Vagina (tissue), 2 donors: ENCODE measurements around the gene MID1. TPM values are rescaled to one million over a fixed set of nuclear protein-coding genes. Genes with fewer than 3 reads are reported as not detected.

Source experiments
- DNase-seq, 2 donors: peaks; one replicate each; pipeline ENCODE4 v3.0.0-alpha.2; 2017; ENCODE audit errors: extremely low spot score in 2 of 2
- H3K27ac ChIP-seq: fragments of 200-600 bp; sonication (generic); one replicate; pipeline ENCODE4 v1.5.1; 2019
- H3K27me3 ChIP-seq: fragments of 200-600 bp; sonication (generic); one replicate; pipeline ENCODE4 v1.5.1; 2019
- H3K36me3 ChIP-seq, 2 donors: fragments of 200-600 bp; sonication (generic); one replicate each; pipeline ENCODE4 v1.5.1; 2017 to 2019
- H3K4me1 ChIP-seq: fragments of 200-600 bp; sonication (generic); one replicate; pipeline ENCODE4 v1.5.1; 2019
- H3K4me3 ChIP-seq, 2 donors: fragments of 200-600 bp; sonication (generic); 1 replicate in 1 of 2; 2 replicates in 1 of 2; pipeline ENCODE4 v1.5.1; 2016 to 2019
- H3K9me3 ChIP-seq: fragments of 200-600 bp; sonication (generic); one replicate; pipeline ENCODE4 v1.5.1; 2019
- POLR2A ChIP-seq, 2 donors: fragments of 450-650 bp; IDR thresholded peaks; one replicate each; pipeline ENCODE4 v1.6.1; 2017; ENCODE audit warnings: antibody characterized with exemption in 2 of 2, mild to moderate bottlenecking in 2 of 2, moderate library complexity in 2 of 2
- POLR2AphosphoS5 ChIP-seq, 2 donors: sonication (generic); formaldehyde crosslinking; IDR thresholded peaks; one replicate each; pipeline ENCODE4 v1.9.0; 2017; ENCODE audit warnings: antibody characterized with exemption in 2 of 2, mild to moderate bottlenecking in 2 of 2, low read depth in 1 of 2; ENCODE audit not compliant: insufficient read depth in 1 of 2
- intact Hi-C: fragments of 100-400 bp; cut with DNase I; formaldehyde crosslinking; loops from one replicate; pipeline ENCODE4 v1.15.1; 2023
- total RNA-seq: library from RNA; depleted of rRNA; stranded (reverse); fragments of >200 nt; gene quantifications from one replicate; pipeline ENCODE4 v1.2.3, GENCODE V29; 2016
- TF ChIP-seq, protein P1 (sequence below), 3 experiments: fragments of 450-650 bp in 2 of 3; fragments of 200-600 bp in 1 of 3; sonication (generic) in 1 of 3; IDR thresholded peaks; one replicate each; pipeline ENCODE4 v1.5.1; 2017 to 2019; ENCODE audit warnings: antibody characterized with exemption in 3 of 3, mild to moderate bottlenecking in 2 of 3, moderate library complexity in 2 of 3

The MID1 gene
- total RNA-seq, 1 donor from 2014 or later: 16.2 TPM

DNA sequence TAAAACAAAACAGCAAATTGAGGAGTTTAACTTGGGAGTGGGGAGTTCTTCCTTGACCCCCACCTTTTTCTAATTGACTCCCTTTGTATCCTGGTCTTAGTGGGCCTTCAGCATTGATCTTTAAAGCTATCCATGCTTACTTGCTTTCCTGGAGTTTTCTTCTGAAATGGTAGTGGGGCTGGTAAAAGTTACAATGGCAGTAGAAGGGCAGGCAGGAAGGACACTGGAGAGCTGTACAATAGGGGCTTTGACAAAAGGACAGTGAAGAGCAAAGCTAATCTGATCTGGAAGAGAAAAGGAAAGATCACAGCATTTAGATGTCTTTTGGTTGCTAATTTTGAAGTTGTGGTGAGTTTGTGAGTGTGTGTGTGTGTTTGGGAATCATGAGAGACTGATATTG lies 111.5 kb downstream of the MID1 start:
- DNase-seq: no peak

DNA sequence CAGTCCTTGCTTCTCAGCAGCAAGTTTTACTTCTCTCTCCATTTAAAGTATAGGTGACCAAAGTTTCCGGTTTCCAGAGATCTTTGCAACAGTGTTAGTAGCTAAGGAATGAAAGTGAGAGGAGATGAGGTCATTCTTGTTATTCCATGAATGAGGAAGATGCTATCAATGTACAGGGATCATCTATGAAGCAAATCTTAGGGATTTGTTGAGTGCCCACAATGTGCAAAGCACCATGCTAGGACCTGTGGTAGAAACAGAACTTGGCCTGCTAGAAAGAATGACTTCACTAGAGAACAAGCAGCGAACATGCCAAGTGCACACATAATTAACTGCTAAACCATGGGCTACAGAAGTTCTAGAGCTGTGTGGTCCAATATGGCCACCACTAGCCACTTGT lies 112.5 kb downstream of the MID1 start:
- H3K27ac ChIP-seq: no peak overlapping the region
- TF ChIP-seq POLR2A (IDR thresholded peaks at IDR 0.05): no peak
- no peak for TF ChIP-seq POLR2AphosphoS5 (IDR thresholded peaks at IDR 0.05; ENCODE audit: insufficient read depth in 1 of 2, low read depth in 1 of 2)
- TF ChIP-seq, protein P1, sequence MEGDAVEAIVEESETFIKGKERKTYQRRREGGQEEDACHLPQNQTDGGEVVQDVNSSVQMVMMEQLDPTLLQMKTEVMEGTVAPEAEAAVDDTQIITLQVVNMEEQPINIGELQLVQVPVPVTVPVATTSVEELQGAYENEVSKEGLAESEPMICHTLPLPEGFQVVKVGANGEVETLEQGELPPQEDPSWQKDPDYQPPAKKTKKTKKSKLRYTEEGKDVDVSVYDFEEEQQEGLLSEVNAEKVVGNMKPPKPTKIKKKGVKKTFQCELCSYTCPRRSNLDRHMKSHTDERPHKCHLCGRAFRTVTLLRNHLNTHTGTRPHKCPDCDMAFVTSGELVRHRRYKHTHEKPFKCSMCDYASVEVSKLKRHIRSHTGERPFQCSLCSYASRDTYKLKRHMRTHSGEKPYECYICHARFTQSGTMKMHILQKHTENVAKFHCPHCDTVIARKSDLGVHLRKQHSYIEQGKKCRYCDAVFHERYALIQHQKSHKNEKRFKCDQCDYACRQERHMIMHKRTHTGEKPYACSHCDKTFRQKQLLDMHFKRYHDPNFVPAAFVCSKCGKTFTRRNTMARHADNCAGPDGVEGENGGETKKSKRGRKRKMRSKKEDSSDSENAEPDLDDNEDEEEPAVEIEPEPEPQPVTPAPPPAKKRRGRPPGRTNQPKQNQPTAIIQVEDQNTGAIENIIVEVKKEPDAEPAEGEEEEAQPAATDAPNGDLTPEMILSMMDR (IDR thresholded peaks at IDR 0.05): no peak
- intact Hi-C loops: no loop called here

More for the DNA sequence above, 111.5 kb downstream of the MID1 start:
- H3K4me1 ChIP-seq: no peaks in the 10 kb centered on the region
- H3K27ac ChIP-seq: no peak overlapping the region
- H3K36me3 ChIP-seq: no peaks in the 10 kb centered on the region
- H3K9me3 ChIP-seq: no peaks in the 10 kb centered on the region
- no peak for TF ChIP-seq POLR2AphosphoS5 (IDR thresholded peaks at IDR 0.05; ENCODE audit: insufficient read depth in 1 of 2, low read depth in 1 of 2)
- no peak for TF ChIP-seq POLR2A (IDR thresholded peaks at IDR 0.05)
- TF ChIP-seq, protein P1 (IDR thresholded peaks at IDR 0.05): no peak
- no peaks in the 10 kb centered on the region for H3K27me3 ChIP-seq
- intact Hi-C loops: no loop called here
- no peak overlapping the region for H3K4me3 ChIP-seq

DNA sequence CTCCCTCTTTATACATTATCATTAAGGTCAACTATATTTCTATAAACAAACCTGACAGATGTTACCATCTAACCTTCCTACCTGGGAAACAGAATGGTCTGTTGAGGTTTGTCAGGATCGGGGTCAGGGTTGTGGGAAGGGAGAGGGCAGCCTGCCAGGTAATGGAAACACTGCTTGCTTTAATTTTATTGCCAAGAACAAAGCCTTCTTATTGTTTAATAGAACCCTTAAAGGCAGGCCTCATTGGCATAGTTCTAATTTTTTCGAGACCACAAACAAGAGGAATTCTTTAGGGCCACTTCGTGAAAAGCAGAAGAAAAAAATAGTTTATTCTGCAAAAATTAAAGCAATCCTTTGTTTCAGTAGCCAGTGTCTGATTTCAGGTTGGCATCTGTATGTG lies 113.2 kb downstream of the MID1 start:
- Histone ChIP-seq H3K27me3 (no peaks in the 10 kb centered on the region), H3K36me3 (no peaks in the 10 kb centered on the region), H3K9me3 (no peaks in the 10 kb centered on the region), H3K4me1 (no peaks in the 10 kb centered on the region), H3K27ac (no peak overlapping the region), H3K4me3 (no peak overlapping the region)
- intact Hi-C loops: no loop called here
- no peak for DNase-seq
- TF ChIP-seq POLR2AphosphoS5 (IDR thresholded peaks at IDR 0.05; ENCODE audit: insufficient read depth in 1 of 2, low read depth in 1 of 2) (no peak), POLR2A (IDR thresholded peaks at IDR 0.05) (no peak)
- TF ChIP-seq, protein P1 (IDR thresholded peaks at IDR 0.05): no peak

More for the DNA sequence above, 112.5 kb downstream of the MID1 start:
- no peak overlapping the region for H3K4me3 ChIP-seq
- H3K4me1 ChIP-seq: no peaks in the 10 kb centered on the region
- no peaks in the 10 kb centered on the region for H3K36me3 ChIP-seq
- no peaks in the 10 kb centered on the region for H3K27me3 ChIP-seq
- no peaks in the 10 kb centered on the region for H3K9me3 ChIP-seq
- no peak for DNase-seq

DNA sequence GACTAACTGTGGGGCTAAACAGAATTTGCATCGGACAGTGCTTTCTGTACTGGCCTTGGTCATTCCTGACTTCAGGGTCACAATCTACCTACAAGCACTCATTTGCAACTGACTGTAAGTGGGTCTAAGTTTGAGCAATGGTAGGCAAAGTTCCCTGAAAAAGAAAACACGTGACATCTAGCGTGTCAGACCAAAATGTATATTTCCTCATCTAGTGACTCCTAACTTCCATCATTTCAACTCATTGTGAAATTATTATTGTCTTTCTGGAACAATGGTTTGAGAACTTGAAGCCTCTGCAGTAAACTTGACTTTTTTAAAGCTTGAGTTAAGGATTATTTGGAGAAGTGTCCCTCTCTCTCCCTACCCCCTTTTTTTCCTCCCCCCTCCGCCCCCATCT lies 113.6 kb downstream of the MID1 start:
- intact Hi-C loops: no loop called here
- no peak overlapping the region for H3K27ac ChIP-seq
- TF ChIP-seq POLR2AphosphoS5 (IDR thresholded peaks at IDR 0.05; ENCODE audit: insufficient read depth in 1 of 2, low read depth in 1 of 2) (no peak), POLR2A (IDR thresholded peaks at IDR 0.05) (no peak)
- TF ChIP-seq, protein P1 (IDR thresholded peaks at IDR 0.05): no peak

DNA sequence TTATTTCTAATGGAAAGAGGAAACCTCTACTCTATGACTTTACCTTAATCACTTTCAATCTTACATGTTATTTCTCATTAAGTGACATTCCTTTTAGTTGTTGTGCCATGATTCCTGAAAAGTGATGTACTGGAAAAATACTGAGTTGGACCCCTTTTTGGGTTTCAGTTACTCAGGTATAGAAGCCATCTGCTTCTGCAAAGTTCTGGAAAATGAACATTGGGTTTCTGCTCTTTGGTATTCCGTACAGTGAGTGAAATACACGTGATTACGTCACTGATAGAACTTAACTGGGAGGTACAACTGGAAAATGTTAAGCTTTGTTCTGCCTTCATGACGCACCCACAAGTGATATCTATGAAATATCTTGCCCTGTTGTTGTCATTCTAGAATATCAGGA lies 114.7 kb downstream of the MID1 start:
- Histone ChIP-seq H3K4me1 (no peaks in the 10 kb centered on the region), H3K27me3 (no peaks in the 10 kb centered on the region)
- intact Hi-C loops: no loop called here

More for the DNA sequence above, 113.6 kb downstream of the MID1 start:
- Histone ChIP-seq H3K27me3 (no peaks in the 10 kb centered on the region), H3K4me3 (no peak overlapping the region), H3K36me3 (no peaks in the 10 kb centered on the region), H3K4me1 (no peaks in the 10 kb centered on the region), H3K9me3 (no peaks in the 10 kb centered on the region)
- DNase-seq: no peak

More for the DNA sequence above, 114.7 kb downstream of the MID1 start:
- Histone ChIP-seq H3K36me3 (no peaks in the 10 kb centered on the region), H3K4me3 (no peak overlapping the region), H3K27ac (no peak overlapping the region), H3K9me3 (no peaks in the 10 kb centered on the region)
- no peak for DNase-seq
- TF ChIP-seq, protein P1 (IDR thresholded peaks at IDR 0.05): no peak
- TF ChIP-seq POLR2A (IDR thresholded peaks at IDR 0.05) (no peak), POLR2AphosphoS5 (IDR thresholded peaks at IDR 0.05; ENCODE audit: insufficient read depth in 1 of 2, low read depth in 1 of 2) (no peak)
